Large intestine (tissue), 12 donors: ENCODE measurements around the gene SPOP. TPM values are rescaled to one million over a fixed set of nuclear protein-coding genes. Genes with fewer than 3 reads are reported as not detected.
"Not testable (repeated sequence)": the region's sequence is repeated elsewhere in the genome, so short reads cannot be mapped to it uniquely, and the experiment has no call there.

Experiments used
- DNase-seq, 2 donors: peaks; one replicate each; pipeline versions ENCODE4 v3.0.0 to v3.0.0-alpha.2; 2013
- H3K27ac ChIP-seq: one replicate; pipeline ENCODE4 v1.5.1; 2013; ENCODE audit warnings: low read length
- H3K27me3 ChIP-seq: 2 replicates; pipeline ENCODE4 v1.6.1; 2013; ENCODE audit warnings: low read length; ENCODE audit not compliant: control insufficient read depth, insufficient read depth
- H3K36me3 ChIP-seq: 2 replicates; pipeline ENCODE4 v1.6.1; 2013; ENCODE audit warnings: low read length; ENCODE audit not compliant: control insufficient read depth, insufficient read depth
- H3K4me1 ChIP-seq: one replicate; pipeline ENCODE4 v1.6.1; 2013; ENCODE audit warnings: low read length; ENCODE audit not compliant: control insufficient read depth, insufficient read depth
- H3K4me3 ChIP-seq: one replicate; pipeline ENCODE4 v1.5.1; 2013; ENCODE audit warnings: low read length
- H3K9me3 ChIP-seq: one replicate; pipeline ENCODE4 v1.6.1; 2013; ENCODE audit warnings: mild to moderate bottlenecking, low read depth, low read length, moderate library complexity; ENCODE audit not compliant: control insufficient read depth
- WGBS: methylation state at CpG from one replicate; pipeline ENCODE4 v1.1.5; 2013; ENCODE audit warnings: low lambda C conversion rate; ENCODE audit not compliant: insufficient coverage; 5-methylcytosine and 5-hydroxymethylcytosine counted together
- long read RNA-seq, 11 donors: transcript quantifications; one replicate each; lab custom pipeline, GENCODE V29; 2026
- polyA plus RNA-seq: library from polyadenylated mRNA; unstranded; fragments of 120-200 nt; gene quantifications from one replicate; pipeline ENCODE4 v1.2.1, GENCODE V29; 2013

Gene SPOP
- 54.3 TPM for polyA plus RNA-seq
- long read RNA-seq, donor 1, transcript SPOP-206 (10 exons, 1,865 nt), result major isoform, 7 of 16 reads
- long read RNA-seq, donor 1, partial matches to known transcripts, result 0 of 16 reads
- long read RNA-seq, donor 1, other reads (novel, unspliced or antisense), result 0 of 16 reads
- long read RNA-seq, donor 2, transcript SPOP-201 (11 exons, 2,965 nt), result minor isoform, 6 of 75 reads
- long read RNA-seq, donor 2, transcript SPOP-206 (10 exons, 1,865 nt), result minor isoform, 16 of 75 reads
- long read RNA-seq, donor 2, transcript SPOP-222 (2 exons, 421 nt), result minor isoform, 15 of 75 reads
- long read RNA-seq, donor 2, transcript SPOP-221 (1 exons, 2,135 nt), result major isoform, 31 of 75 reads
- long read RNA-seq, donor 2, partial matches to known transcripts, result 6 of 75 reads
- long read RNA-seq, donor 2, other reads (novel, unspliced or antisense), result 0 of 75 reads
- long read RNA-seq, donor 3, result 0 reads
- long read RNA-seq, donor 4, partial matches to known transcripts, result 0 of 7 reads
- long read RNA-seq, donor 4, other reads (novel, unspliced or antisense), result 0 of 7 reads
- long read RNA-seq, donor 5, transcript SPOP-221 (1 exons, 2,135 nt), result major isoform, 13 of 29 reads
- long read RNA-seq, donor 5, transcript SPOP-206 (10 exons, 1,865 nt), result minor isoform, 9 of 29 reads
- long read RNA-seq, donor 5, partial matches to known transcripts, result 0 of 29 reads
- long read RNA-seq, donor 5, other reads (novel, unspliced or antisense), result 0 of 29 reads
- long read RNA-seq, donor 6, transcript SPOP-222 (2 exons, 421 nt), result minor isoform, 9 of 75 reads
- long read RNA-seq, donor 6, transcript SPOP-221 (1 exons, 2,135 nt), result major isoform, 41 of 75 reads
- long read RNA-seq, donor 6, transcript SPOP-206 (10 exons, 1,865 nt), result minor isoform, 18 of 75 reads
- long read RNA-seq, donor 6, partial matches to known transcripts, result 5 of 75 reads
- long read RNA-seq, donor 6, other reads (novel, unspliced or antisense), result 0 of 75 reads
- long read RNA-seq, donor 7, transcript SPOP-221 (1 exons, 2,135 nt), result minor isoform, 9 of 21 reads
- long read RNA-seq, donor 7, transcript SPOP-206 (10 exons, 1,865 nt), result major isoform, 10 of 21 reads
- long read RNA-seq, donor 7, partial matches to known transcripts, result 0 of 21 reads
- long read RNA-seq, donor 7, other reads (novel, unspliced or antisense), result 0 of 21 reads
- long read RNA-seq, donor 8, transcript SPOP-222 (2 exons, 421 nt), result minor isoform, 8 of 96 reads
- long read RNA-seq, donor 8, transcript SPOP-206 (10 exons, 1,865 nt), result minor isoform, 22 of 96 reads
- long read RNA-seq, donor 8, transcript SPOP-221 (1 exons, 2,135 nt), result major isoform, 58 of 96 reads
- long read RNA-seq, donor 8, partial matches to known transcripts, result 0 of 96 reads
- long read RNA-seq, donor 8, other reads (novel, unspliced or antisense), result 0 of 96 reads
- long read RNA-seq, donor 9, transcript SPOP-206 (10 exons, 1,865 nt), result minor isoform, 8 of 47 reads
- long read RNA-seq, donor 9, transcript SPOP-221 (1 exons, 2,135 nt), result major isoform, 33 of 47 reads
- long read RNA-seq, donor 9, partial matches to known transcripts, result 0 of 47 reads
- long read RNA-seq, donor 9, other reads (novel, unspliced or antisense), result 0 of 47 reads
- long read RNA-seq, donor 10, transcript SPOP-222 (2 exons, 421 nt), result minor isoform, 6 of 56 reads
- long read RNA-seq, donor 10, transcript SPOP-206 (10 exons, 1,865 nt), result minor isoform, 12 of 56 reads
- long read RNA-seq, donor 10, transcript SPOP-221 (1 exons, 2,135 nt), result major isoform, 35 of 56 reads
- long read RNA-seq, donor 10, partial matches to known transcripts, result 0 of 56 reads
- long read RNA-seq, donor 10, other reads (novel, unspliced or antisense), result 0 of 56 reads
- long read RNA-seq, donor 11, transcript SPOP-206 (10 exons, 1,865 nt), result minor isoform, 9 of 38 reads
- long read RNA-seq, donor 11, transcript SPOP-221 (1 exons, 2,135 nt), result major isoform, 24 of 38 reads
- long read RNA-seq, donor 11, partial matches to known transcripts, result 0 of 38 reads
- long read RNA-seq, donor 11, other reads (novel, unspliced or antisense), result 0 of 38 reads

GRCh38 chr17:49677933-49678847 is at the start of gene SPOP:
TSS of gene SPOP (minus strand) at chr17:49678097. CDS start at chr17:49622810, 55,287 bp downstream.
- Histone ChIP-seq H3K4me3 (peak within 1 kb of the TSS; percentile 86), H3K4me1 (peaks cover 8% of the 10 kb centered on the region), H3K27ac (peak within 1 kb of the TSS; percentile 94), H3K9me3 (peaks cover 5% of the 10 kb centered on the region), H3K36me3 (peaks cover 2% of the 10 kb centered on the region), H3K27me3 (no peaks in the 10 kb centered on the region)
- WGBS, result 5% methylated on average over 7 of the region's 53 CpGs
- peak; percentile 99 to 100 for DNase-seq

- Histone ChIP-seq H3K4me3 (no peak overlapping the region), H3K9me3 (no peaks in the 10 kb centered on the region), H3K27ac (no peak overlapping the region), H3K27me3 (no peaks in the 10 kb centered on the region), H3K36me3 (peaks cover 11% of the 10 kb centered on the region), H3K4me1 (no peaks in the 10 kb centered on the region)
- DNase-seq, result no peak
- WGBS, result no CpG with 5 or more reads among the region's 4 CpGs
Measured at GRCh38 chr17:49727380-49727779, 49.5 kb upstream of the SPOP start.

DNA sequence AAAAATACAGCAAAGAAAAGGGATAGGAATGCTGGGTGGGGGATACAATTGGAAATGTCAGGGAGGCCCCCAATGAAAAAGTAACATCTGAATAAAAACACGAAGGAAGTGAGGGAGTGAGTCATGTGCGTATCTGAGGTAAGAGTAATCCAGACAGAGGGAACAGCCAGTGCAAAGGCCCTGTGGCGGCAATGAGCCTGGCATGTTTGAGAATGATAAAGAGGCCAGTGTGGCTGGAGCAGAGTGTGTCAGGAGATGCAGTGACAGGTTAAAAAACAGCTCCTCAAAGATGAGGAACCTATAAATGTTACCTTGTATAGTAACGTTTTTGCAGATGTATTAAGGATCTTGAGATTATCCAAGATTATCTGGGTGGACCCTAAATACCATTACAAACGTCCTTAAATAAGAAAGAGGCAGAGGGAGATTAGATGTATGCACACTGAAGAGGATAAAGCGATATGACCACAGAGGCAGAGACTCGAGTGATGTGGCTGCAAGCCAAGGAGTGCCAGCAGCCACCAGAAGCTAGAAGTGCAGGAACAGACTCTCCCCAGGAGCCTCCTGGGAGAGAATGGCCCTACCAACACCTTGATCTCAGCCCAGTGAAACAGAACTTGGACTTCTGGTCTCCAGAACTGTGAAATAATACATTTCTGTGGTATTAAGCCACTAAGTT is 47.7 kb upstream of the SPOP start:
- Histone ChIP-seq H3K4me1 (no peaks in the 10 kb centered on the region), H3K4me3 (no peak overlapping the region), H3K27ac (no peak overlapping the region), H3K9me3 (no peaks in the 10 kb centered on the region), H3K36me3 (peaks cover 18% of the 10 kb centered on the region), H3K27me3 (no peaks in the 10 kb centered on the region)
- DNase-seq, result no peak
- WGBS, result 67% methylated on average over 1 of the region's 7 CpGs

DNA sequence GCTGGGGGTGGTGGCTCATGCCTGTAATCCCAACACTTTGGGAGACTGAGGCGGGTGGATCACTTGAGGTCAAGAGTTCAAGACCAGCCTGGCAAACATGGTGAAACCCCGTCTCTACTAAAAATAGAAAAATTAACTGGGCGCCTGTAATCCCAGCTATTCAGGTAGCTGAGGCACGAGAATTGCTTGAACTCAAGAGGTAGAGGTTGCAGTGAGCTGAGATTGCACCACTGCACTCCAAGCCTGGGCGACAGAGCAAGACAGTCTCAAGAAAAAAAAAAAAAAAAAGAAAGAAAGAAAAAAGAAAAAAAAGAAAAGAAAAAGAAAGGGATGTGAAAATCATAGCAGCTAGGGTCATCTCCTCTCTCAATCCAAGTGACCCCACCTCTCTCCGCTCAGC is 46.7 kb upstream of the SPOP start:
- H3K4me3 ChIP-seq, H3K27me3 ChIP-seq, H3K9me3 ChIP-seq, H3K27ac ChIP-seq, H3K4me1 ChIP-seq, DNase-seq: not testable (repeated sequence)
- WGBS, result 88% methylated on average over 4 of the region's 6 CpGs
- peaks cover 25% of the 10 kb centered on the region for H3K36me3 ChIP-seq

DNA sequence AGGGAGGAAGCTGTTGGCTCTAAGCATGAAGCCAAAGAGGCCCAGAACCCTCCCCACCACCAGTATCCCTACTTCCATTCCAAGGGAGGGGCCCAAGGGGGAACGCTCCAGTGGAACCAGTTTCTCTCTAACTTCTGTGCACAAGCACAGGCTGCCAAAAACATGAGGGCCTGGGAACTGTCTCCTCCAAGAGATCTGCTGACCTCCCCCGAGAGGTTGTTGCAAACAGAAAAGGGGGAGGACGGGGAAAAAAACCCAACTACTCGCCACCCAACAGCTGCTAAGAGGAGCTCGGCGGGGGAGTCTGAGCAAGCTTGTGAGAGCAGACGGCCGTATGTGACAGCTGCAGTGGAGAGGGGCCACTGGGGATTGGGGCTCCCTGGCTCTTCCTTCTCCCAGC is 45.5 kb upstream of the SPOP start:
- H3K4me3 ChIP-seq, result no peak overlapping the region
- peak; percentile 39 to 47 for DNase-seq
- H3K36me3 ChIP-seq, result peaks cover 30% of the 10 kb centered on the region
- H3K9me3 ChIP-seq, result no peaks in the 10 kb centered on the region
- peak overlapping the region; percentile 66 for H3K27ac ChIP-seq
- H3K27me3 ChIP-seq, result no peaks in the 10 kb centered on the region
- H3K4me1 ChIP-seq, result no peaks in the 10 kb centered on the region
- WGBS, result no CpG with 5 or more reads among the region's 8 CpGs

- no peak for DNase-seq
- Histone ChIP-seq H3K4me3 (no peak overlapping the region), H3K27ac (no peak overlapping the region), H3K9me3 (no peaks in the 10 kb centered on the region), H3K4me1 (no peaks in the 10 kb centered on the region), H3K27me3 (no peaks in the 10 kb centered on the region), H3K36me3 (peaks cover 41% of the 10 kb centered on the region)
- no CpG with 5 or more reads among the region's 3 CpGs for WGBS
Measured at GRCh38 chr17:49722066-49722465, 44.2 kb upstream of the SPOP start.

DNA sequence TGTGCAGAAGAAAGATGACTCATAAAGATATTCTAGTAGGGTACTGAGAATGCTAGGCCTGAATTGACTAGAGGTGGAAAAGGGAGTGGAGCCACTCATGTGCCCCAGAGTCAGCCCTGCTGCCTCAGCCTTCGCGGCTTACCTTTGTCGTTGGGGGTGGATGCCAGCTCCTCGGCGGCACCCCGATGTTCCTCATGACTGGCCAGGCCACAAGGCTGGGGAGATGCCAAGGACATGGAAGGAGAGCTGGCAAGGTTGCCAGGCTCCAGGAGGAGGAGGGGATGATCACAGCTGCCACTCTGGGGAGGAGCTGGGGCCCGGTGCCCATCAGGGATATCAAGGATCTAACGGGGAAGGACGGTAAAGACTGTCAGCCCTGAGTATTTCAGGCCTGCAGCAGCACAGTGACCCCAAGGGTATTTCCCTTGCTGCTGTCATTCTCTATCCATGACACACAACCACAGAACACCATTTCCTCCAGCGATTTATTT is 39.5 kb upstream of the SPOP start:
- no peak for DNase-seq
- 100% methylated on average over 1 of the region's 10 CpGs for WGBS
- H3K4me3 ChIP-seq, result no peak overlapping the region
- no peaks in the 10 kb centered on the region for H3K9me3 ChIP-seq
- no peak overlapping the region for H3K27ac ChIP-seq
- no peaks in the 10 kb centered on the region for H3K27me3 ChIP-seq
- H3K36me3 ChIP-seq, result peaks cover 39% of the 10 kb centered on the region
- no peaks in the 10 kb centered on the region for H3K4me1 ChIP-seq

GRCh38 chr17:49716668-49717364 is 38.9 kb upstream of the SPOP start:
- Histone ChIP-seq H3K36me3 (peaks cover 37% of the 10 kb centered on the region), H3K4me1 (no peaks in the 10 kb centered on the region), H3K27ac (no peak overlapping the region), H3K9me3 (no peaks in the 10 kb centered on the region), H3K4me3 (no peak overlapping the region), H3K27me3 (no peaks in the 10 kb centered on the region)
- WGBS, result 86% methylated on average over 1 of the region's 1 CpG
- DNase-seq, result no peak
